Cortex of kidney (tissue), 1 donor: ENCODE results near the gene UNC13D.
"Not testable (repeated sequence)": the region's sequence is repeated elsewhere in the genome, so short reads cannot be mapped to it uniquely, and the experiment has no call there.

Experiments used
- DNase-seq: peaks from one replicate; lab custom pipeline; 2025; lab: John Stamatoyannopoulos, UW

Gene UNC13D

GRCh38 chr17:75820094-75821080 is 23.8 kb downstream of the UNC13D start:
- DNase-seq = no peak

- no peak for DNase-seq
Observed at GRCh38 chr17:75819678-75820077, 24.5 kb downstream of the UNC13D start.

GRCh38 chr17:75819116-75819515 is 25.1 kb downstream of the UNC13D start:
- DNase-seq = no peak

- DNase-seq = no peak
Observed at GRCh38 chr17:75818326-75818885, 25.8 kb downstream of the UNC13D start.

DNA sequence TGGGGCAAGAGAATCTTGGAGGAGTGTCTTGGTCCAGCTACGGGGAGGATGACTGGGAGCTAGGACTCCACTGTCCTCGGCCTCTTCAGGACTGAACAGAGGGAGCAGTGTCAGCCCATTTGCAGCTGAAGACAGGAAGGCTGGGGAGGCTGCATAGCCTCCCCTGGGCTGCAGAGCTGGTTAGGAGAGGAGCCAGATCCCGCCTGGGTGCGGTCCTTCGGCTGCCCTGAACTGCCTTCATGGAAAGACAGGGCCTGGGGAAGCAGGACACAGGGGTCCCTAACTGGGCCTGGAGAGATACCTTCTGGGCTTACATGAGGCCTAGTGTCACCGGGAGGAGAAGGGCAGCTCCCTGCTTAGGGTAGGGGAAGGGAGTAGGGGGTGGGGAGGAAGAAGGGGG is 26.6 kb downstream of the UNC13D start:
- DNase-seq = no peak

DNA sequence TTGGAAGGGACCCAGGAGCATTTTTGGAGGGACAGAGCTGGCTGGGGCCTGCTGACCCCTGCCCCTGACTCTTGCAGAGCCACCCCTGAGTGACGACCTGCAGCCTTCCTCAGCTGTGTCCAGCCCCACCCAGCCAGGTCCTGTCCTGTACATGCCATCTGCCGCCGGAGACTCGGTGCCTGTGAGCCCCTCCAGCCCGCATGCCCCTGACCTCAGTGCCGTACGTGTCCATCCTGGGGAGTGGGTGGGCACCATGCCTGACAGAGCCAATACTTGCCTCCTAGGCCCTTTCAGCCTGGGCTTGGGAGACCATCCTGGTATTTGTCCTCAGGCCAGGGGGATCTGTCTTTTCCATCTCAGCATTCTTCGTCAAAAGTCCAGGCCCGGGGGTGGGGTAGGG is 27.5 kb downstream of the UNC13D start:
- DNase-seq = no peak

DNA sequence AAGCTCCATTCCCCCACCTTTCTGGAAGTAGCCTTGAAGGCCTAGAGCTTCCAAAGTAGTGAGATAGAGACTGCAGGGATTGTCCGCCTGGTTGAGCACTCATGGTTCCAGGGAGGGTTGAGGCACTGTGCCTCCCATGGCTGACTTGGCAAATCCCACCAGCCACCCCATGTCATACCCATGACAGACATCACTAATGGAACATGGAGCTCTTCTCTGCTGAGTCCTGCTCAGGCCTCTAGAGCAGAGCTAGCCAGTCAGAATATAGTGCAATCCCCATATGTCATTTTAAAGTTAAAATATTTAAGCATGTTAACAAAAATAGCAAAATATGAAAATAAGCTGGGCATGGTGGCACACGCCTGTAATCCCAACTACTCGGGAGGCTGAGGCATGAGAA is 28.8 kb downstream of the UNC13D start:
- DNase-seq = no peak

DNA sequence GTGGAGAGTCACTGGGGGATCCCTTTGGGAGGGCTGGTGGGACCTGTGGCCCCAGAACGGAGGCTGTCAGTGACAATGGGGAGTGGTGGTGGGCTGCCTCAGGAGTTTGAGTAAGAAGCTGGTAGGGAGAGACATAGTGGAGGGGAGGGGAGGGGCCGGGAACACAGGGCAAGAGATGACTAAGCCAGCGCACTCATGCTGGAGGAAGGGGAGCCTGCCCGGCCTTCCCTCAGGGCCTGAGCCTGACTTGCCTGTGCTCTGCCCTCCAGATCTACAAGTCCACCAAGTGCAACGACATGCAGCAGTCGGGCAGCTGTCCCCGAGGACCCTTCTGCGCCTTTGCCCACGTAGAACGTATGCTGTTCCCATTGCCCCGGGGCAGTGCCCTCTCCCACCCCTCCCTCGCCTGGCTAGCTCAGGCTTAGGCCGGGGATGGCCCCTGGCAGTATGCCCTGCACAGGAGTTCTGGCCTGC is 29.3 kb downstream of the UNC13D start:
- DNase-seq = no peak

DNA sequence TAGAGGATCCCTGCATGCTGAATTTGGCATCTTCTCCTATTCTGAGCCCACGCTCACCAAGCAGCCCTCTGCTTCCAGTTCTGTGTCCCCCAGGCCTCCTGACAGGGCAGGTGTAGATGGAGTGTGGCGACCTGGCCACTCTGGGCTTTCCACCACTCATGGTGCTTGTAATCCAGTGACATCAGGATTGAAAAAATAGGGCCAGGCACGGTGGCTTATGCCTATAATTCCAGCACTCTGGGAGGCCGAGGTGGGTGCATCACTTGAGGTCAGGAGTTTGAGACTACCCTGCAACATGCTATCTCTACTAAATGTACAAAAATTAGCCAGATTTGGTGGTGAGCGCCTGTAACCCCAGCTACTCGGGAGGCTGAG is 30.2 kb downstream of the UNC13D start:
- DNase-seq = no peak

- no peak for DNase-seq
Observed at GRCh38 chr17:75813081-75814020, 30.9 kb downstream of the UNC13D start.

DNA sequence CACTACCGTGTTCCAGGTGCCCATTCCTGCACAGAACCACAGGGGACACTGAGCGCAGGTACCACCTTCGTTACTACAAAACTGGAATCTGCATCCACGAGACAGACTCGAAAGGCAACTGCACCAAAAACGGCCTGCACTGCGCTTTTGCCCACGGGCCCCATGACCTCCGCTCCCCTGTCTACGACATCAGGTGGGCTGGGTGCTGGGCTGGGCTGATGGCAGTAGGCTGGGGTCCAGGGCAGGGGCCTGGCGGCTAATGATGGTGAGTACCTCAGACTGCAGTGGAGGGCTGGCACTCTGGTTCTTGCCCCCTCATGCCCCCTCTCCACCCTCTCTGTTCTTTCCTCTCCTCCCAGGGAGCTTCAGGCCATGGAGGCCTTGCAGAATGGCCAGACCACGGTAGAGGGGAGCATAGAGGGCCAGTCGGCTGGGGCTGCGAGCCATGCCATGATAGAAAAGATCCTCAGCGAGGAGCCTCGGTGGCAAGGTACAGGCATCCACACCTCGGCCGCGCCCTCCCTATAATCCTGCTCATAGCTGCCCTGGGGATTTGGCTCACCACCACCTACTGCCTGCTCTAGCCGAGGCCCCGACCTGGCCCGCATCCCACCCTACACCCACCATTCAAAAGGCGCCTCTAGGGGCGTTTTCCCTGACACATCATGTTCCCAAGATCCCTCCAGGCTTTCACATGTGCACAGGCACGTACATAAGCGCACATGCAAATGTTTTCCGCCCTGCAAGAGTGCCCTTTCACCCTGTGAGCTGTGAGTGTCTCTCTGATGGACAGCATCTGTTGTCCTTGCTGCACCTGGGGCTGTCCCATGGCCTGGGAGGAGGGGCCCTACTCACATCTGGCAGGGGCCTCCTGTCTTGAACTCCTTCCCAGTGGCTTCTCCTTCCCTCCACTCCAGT is 31.8 kb downstream of the UNC13D start:
- DNase-seq = no peak

GRCh38 chr17:75811174-75811573 is 33.0 kb downstream of the UNC13D start:
- no peak for DNase-seq

GRCh38 chr17:75810756-75811155 is 33.4 kb downstream of the UNC13D start:
- DNase-seq = not testable (repeated sequence)

- DNase-seq = no peak
Observed at GRCh38 chr17:75810216-75810615, 34.0 kb downstream of the UNC13D start.

- no peak for DNase-seq
Observed at GRCh38 chr17:75809631-75810111, 34.5 kb downstream of the UNC13D start.

GRCh38 chr17:75808905-75809621 is 35.1 kb downstream of the UNC13D start:
- no peak for DNase-seq

- no peak for DNase-seq
Observed at GRCh38 chr17:75808549-75808904, 35.7 kb downstream of the UNC13D start.

- no peak for DNase-seq
Observed at GRCh38 chr17:75807861-75808260, 36.3 kb downstream of the UNC13D start.

- no peak for DNase-seq
Observed at GRCh38 chr17:75806822-75807500, 37.2 kb downstream of the UNC13D start.

GRCh38 chr17:75803883-75804282 is 40.3 kb downstream of the UNC13D start:
- no peak for DNase-seq
